Ectodermal cell (in vitro differentiated cells): Measurements from ENCODE around the gene TRMT44.

Source experiments
- H3K27ac ChIP-seq: 2 replicates; pipeline ENCODE4 v1.7.0; 2013; ENCODE audit warnings: mild to moderate bottlenecking, low read depth, low read length; ENCODE audit not compliant: insufficient read depth, poor library complexity, severe bottlenecking
- H3K27me3 ChIP-seq: 2 replicates; pipeline ENCODE4 v1.7.0; 2013; ENCODE audit warnings: mild to moderate bottlenecking, low read length; ENCODE audit not compliant: insufficient read depth, control insufficient read depth, poor library complexity, severe bottlenecking
- H3K36me3 ChIP-seq: one replicate; pipeline ENCODE4 v1.7.0; 2013; ENCODE audit warnings: low read length; ENCODE audit not compliant: control insufficient read depth, insufficient read depth
- H3K4me1 ChIP-seq: one replicate; pipeline ENCODE4 v1.7.0; 2013; ENCODE audit warnings: low read length; ENCODE audit not compliant: control insufficient read depth, insufficient read depth
- H3K4me3 ChIP-seq: 2 replicates; pipeline ENCODE4 v1.7.0; 2013; ENCODE audit warnings: low read depth, low read length, control low read depth; ENCODE audit not compliant: insufficient read depth
- H3K9me3 ChIP-seq: 2 replicates; pipeline ENCODE4 v1.7.0; 2013; ENCODE audit warnings: mild to moderate bottlenecking, low read length, moderate library complexity; ENCODE audit not compliant: control insufficient read depth
- WGBS, 2 experiments: methylation state at CpG; one replicate each; pipeline ENCODE4 v1.1.7; 2013; ENCODE audit warnings: missing lambda C conversion rate in 2 of 2; 5-methylcytosine and 5-hydroxymethylcytosine counted together

The TRMT44 gene

GRCh38 chr4:8467016-8467415 is 26.4 kb downstream of the TRMT44 start:
- WGBS, 2 experiments, result 96 to 97% methylated on average over 18 of the region's 18 CpGs
- peaks cover 6% of the 10 kb centered on the region for H3K4me1 ChIP-seq

GRCh38 chr4:8468746-8469535 is 28.4 kb downstream of the TRMT44 start:
- WGBS, 2 experiments, result 51 to 53% methylated on average over 21 of the region's 21 CpGs
- no peak overlapping the region for H3K4me3 ChIP-seq
- H3K36me3 ChIP-seq, result peaks cover 13% of the 10 kb centered on the region
- peaks cover 15% of the 10 kb centered on the region for H3K4me1 ChIP-seq
- H3K27me3 ChIP-seq, result no peaks in the 10 kb centered on the region
- H3K9me3 ChIP-seq, result no peaks in the 10 kb centered on the region
- no peak overlapping the region for H3K27ac ChIP-seq

More at GRCh38 chr4:8467016-8467415, 26.4 kb downstream of the TRMT44 start:
- H3K36me3 ChIP-seq, result peaks cover 18% of the 10 kb centered on the region
- H3K4me3 ChIP-seq, result no peak overlapping the region
- no peaks in the 10 kb centered on the region for H3K27me3 ChIP-seq
- H3K9me3 ChIP-seq, result no peaks in the 10 kb centered on the region
- H3K27ac ChIP-seq, result no peak overlapping the region

GRCh38 chr4:8469550-8469949 is 29.0 kb downstream of the TRMT44 start:
- Histone ChIP-seq H3K27me3 (no peaks in the 10 kb centered on the region), H3K27ac (no peak overlapping the region), H3K36me3 (peaks cover 13% of the 10 kb centered on the region), H3K9me3 (no peaks in the 10 kb centered on the region), H3K4me1 (peaks cover 15% of the 10 kb centered on the region), H3K4me3 (no peak overlapping the region)
- 94% methylated on average over 14 of the region's 14 CpGs for WGBS, 2 experiments

GRCh38 chr4:8470451-8471024 is 30.0 kb downstream of the TRMT44 start:
- no peaks in the 10 kb centered on the region for H3K27me3 ChIP-seq
- peaks cover 15% of the 10 kb centered on the region for H3K4me1 ChIP-seq
- no peak overlapping the region for H3K27ac ChIP-seq
- WGBS, 2 experiments, result 96 to 98% methylated on average over 14 of the region's 14 CpGs
- H3K4me3 ChIP-seq, result no peak overlapping the region
- H3K36me3 ChIP-seq, result peaks cover 13% of the 10 kb centered on the region
- no peaks in the 10 kb centered on the region for H3K9me3 ChIP-seq

GRCh38 chr4:8471211-8471875 is 30.8 kb downstream of the TRMT44 start:
- Histone ChIP-seq H3K4me1 (peaks cover 15% of the 10 kb centered on the region), H3K4me3 (no peak overlapping the region), H3K27ac (no peak overlapping the region), H3K27me3 (no peaks in the 10 kb centered on the region), H3K9me3 (no peaks in the 10 kb centered on the region), H3K36me3 (peaks cover 13% of the 10 kb centered on the region)
- WGBS, 2 experiments, result 94 to 95% methylated on average over 24 of the region's 24 CpGs

GRCh38 chr4:8472158-8472688 is 31.6 kb downstream of the TRMT44 start:
- WGBS, 2 experiments, result 90 to 94% methylated on average over 8 of the region's 8 CpGs

GRCh38 chr4:8472689-8473197 is 32.2 kb downstream of the TRMT44 start:
- no peaks in the 10 kb centered on the region for H3K27me3 ChIP-seq
- peaks cover 18% of the 10 kb centered on the region for H3K36me3 ChIP-seq
- H3K27ac ChIP-seq, result no peak overlapping the region
- peaks cover 15% of the 10 kb centered on the region for H3K4me1 ChIP-seq
- no peaks in the 10 kb centered on the region for H3K9me3 ChIP-seq
- 88 to 92% methylated on average over 7 of the region's 7 CpGs for WGBS, 2 experiments
- no peak overlapping the region for H3K4me3 ChIP-seq

More at GRCh38 chr4:8472158-8472688, 31.6 kb downstream of the TRMT44 start:
- Histone ChIP-seq H3K4me3 (no peak overlapping the region), H3K27me3 (no peaks in the 10 kb centered on the region), H3K9me3 (no peaks in the 10 kb centered on the region), H3K27ac (no peak overlapping the region), H3K4me1 (peaks cover 15% of the 10 kb centered on the region), H3K36me3 (peaks cover 19% of the 10 kb centered on the region)

GRCh38 chr4:8473198-8473919 is 32.8 kb downstream of the TRMT44 start:
- Histone ChIP-seq H3K36me3 (peaks cover 15% of the 10 kb centered on the region), H3K27ac (no peak overlapping the region), H3K27me3 (no peaks in the 10 kb centered on the region), H3K9me3 (no peaks in the 10 kb centered on the region), H3K4me3 (no peak overlapping the region), H3K4me1 (peaks cover 15% of the 10 kb centered on the region)
- WGBS, 2 experiments, result 93 to 95% methylated on average over 23 of the region's 23 CpGs

- H3K4me3 ChIP-seq, result no peak overlapping the region
- no peak overlapping the region for H3K27ac ChIP-seq
- peaks cover 15% of the 10 kb centered on the region for H3K36me3 ChIP-seq
These were observed 33.5 kb downstream of the TRMT44 start for GRCh38 chr4:8473920-8474590.

More at GRCh38 chr4:8473920-8474590, 33.5 kb downstream of the TRMT44 start:
- WGBS, 2 experiments, result 94 to 95% methylated on average over 20 of the region's 20 CpGs
- peaks cover 19% of the 10 kb centered on the region for H3K4me1 ChIP-seq
- H3K9me3 ChIP-seq, result no peaks in the 10 kb centered on the region
- no peaks in the 10 kb centered on the region for H3K27me3 ChIP-seq
